ENCODE results near the gene EFCAB6. TPM values are rescaled to one million over a fixed set of nuclear protein-coding genes. Genes with fewer than 3 reads are reported as not detected.

Gene EFCAB6
- total and polyA plus RNA-seq, 10 of the 15 experiments (the other 5 are each of a cell fraction or from before 2014, with no cell fraction given): 0.05 to 0.42 (median 0.19) TPM

GRCh38 chr22:43823353-43823908, 11.3 kb upstream of the EFCAB6 start:
- ChIA-PET RAD21 (ENCODE audit: unreplicated experiment) (no interaction called here), SMC1A (ENCODE audit: uncharacterized antibody, unreplicated experiment) (no interaction called here), CTCF (no interaction called here), POLR2A (no interaction called here)
- Histone ChIP-seq H3K4me3 (no peak overlapping the region), H2AFZ (ENCODE audit: control insufficient read depth, low read depth, low read length) (no peak overlapping the region), H3K27ac (ENCODE audit: control insufficient read depth, insufficient read depth) (no peak overlapping the region), H3K9me3 (replicated peaks; ENCODE audit: control insufficient read depth, insufficient read depth, low read length) (no peaks in the 10 kb centered on the region), H3K36me3 (ENCODE audit: control insufficient read depth in 2 of 2, insufficient read depth in 2 of 2, low read length in 1 of 2) (no peaks in the 10 kb centered on the region), H3K4me2 (ENCODE audit: control insufficient read depth, insufficient read depth) (no peak overlapping the region), H3K4me1 (ENCODE audit: control insufficient read depth, insufficient read depth, low read length) (no peaks in the 10 kb centered on the region), H3K9ac (ENCODE audit: control insufficient read depth, insufficient read depth, low read length) (no peak overlapping the region), H4K20me1 (ENCODE audit: control insufficient read depth, insufficient read depth) (no peaks in the 10 kb centered on the region), H3K79me2 (ENCODE audit: control insufficient read depth, insufficient read depth, low read length) (no peaks in the 10 kb centered on the region), H3K27me3 (replicated peaks in 1 of 2; ENCODE audit: control insufficient read depth in 2 of 2, insufficient read depth in 2 of 2, low read length in 1 of 2) (no peaks in the 10 kb centered on the region; a peak in 1 of 4 replicates)
- 17% methylated on average over 13 of the region's 13 CpGs for whole genome bisulfite sequencing (ENCODE audit: insufficient coverage, insufficient replicate concordance, low lambda C conversion rate, missing lambda C conversion rate)
- no TSS peak for BruUV-seq (replicated peaks)
- intact Hi-C loops (cut with micrococcal nuclease; ENCODE audit: unreplicated experiment) (no loop called here), in situ Hi-C loops (cut with MboI) (loop anchor here (10.0 kb wide), 1 partner anchor 429 kb away; no protein-coding TSS in a partner anchor)
- FAIRE-seq (no peak), ATAC-seq (no peak), DNase-seq (ENCODE audit: low read depth, low spot score) (no peak)
- TF ChIP-seq CBFB (IDR thresholded peaks at IDR 0.05; ENCODE audit: low read depth): no peak
- TF ChIP-seq NBN (IDR thresholded peaks at IDR 0.05): no peak
- no peak for TF ChIP-seq SMC3 (IDR thresholded peaks at IDR 0.05; ENCODE audit: borderline replicate concordance, low read length)
- no peak for TF ChIP-seq ZBTB33 (IDR thresholded peaks at IDR 0.05)
- TF ChIP-seq DPF2 (IDR thresholded peaks at IDR 0.05): no peak
- no peak for TF ChIP-seq BCLAF1 (IDR thresholded peaks at IDR 0.05)
- TF ChIP-seq STAT3 (IDR thresholded peaks at IDR 0.05; ENCODE audit: low read depth, low read length): no peak
- no peak for TF ChIP-seq CEBPB (IDR thresholded peaks at IDR 0.05; ENCODE audit: borderline replicate concordance in 1 of 2, low read depth in 2 of 2, low read length in 2 of 2)

Data from GM12878 (cell line).